ENCODE results near the gene ZMAT5. TPM values are rescaled to one million over a fixed set of nuclear protein-coding genes. Genes with fewer than 3 reads are reported as not detected.

ZMAT5 gene
- total and polyA plus RNA-seq, 12 donors = 15.1 to 46.7 (median 21.0) TPM

- intact Hi-C loops (cut with DNase I) = no loop called here
- Histone ChIP-seq H3K36me3 (peaks cover 0 to 90% (median 10%) of the 10 kb centered on the region in 9 donors), H3K4me3 (no peak overlapping the region), H3K4me1 (peaks cover 0 to 5% (median 0%) of the 10 kb centered on the region in 9 donors), H3K9me3 (no peaks in the 10 kb centered on the region), H3K27me3 (no peaks in the 10 kb centered on the region), H3K27ac (no peak overlapping the region)
- WGBS, 2 donors = 94% methylated on average over 5 of the region's 5 CpGs
- ATAC-seq (no peak), DNase-seq (no peak)
- no peak for TF ChIP-seq CTCF (IDR thresholded peaks at IDR 0.05)
Measured at GRCh38 chr22:29740216-29740615, 26.6 kb downstream of the ZMAT5 start.

GRCh38 chr22:29739346-29739875 is 27.4 kb downstream of the ZMAT5 start:
- ATAC-seq = no peak
- Histone ChIP-seq H3K27me3 (no peaks in the 10 kb centered on the region), H3K4me1 (peaks cover 0 to 5% (median 0%) of the 10 kb centered on the region in 9 donors), H3K4me3 (no peak overlapping the region), H3K36me3 (peaks cover 0 to 90% (median 10%) of the 10 kb centered on the region in 9 donors), H3K27ac (no peak overlapping the region), H3K9me3 (no peaks in the 10 kb centered on the region)
- 92 to 93% methylated on average over 17 of the region's 17 CpGs for WGBS, 2 donors
- TF ChIP-seq CTCF (IDR thresholded peaks at IDR 0.05) = no peak
- DNase-seq = no peak
- intact Hi-C loops (cut with DNase I) = no loop called here

- no peaks in the 10 kb centered on the region for H3K9me3 ChIP-seq
- H3K27ac ChIP-seq = no peak overlapping the region
- intact Hi-C loops (cut with DNase I) = no loop called here
- DNase-seq (no peak), ATAC-seq (peak in 1 of 8 donors; percentile 21)
- 88 to 97% methylated on average over 15 of the region's 15 CpGs for WGBS, 2 donors
- no peak overlapping the region for H3K4me3 ChIP-seq
- TF ChIP-seq CTCF (IDR thresholded peaks at IDR 0.05) = no peak
- H3K4me1 ChIP-seq = peaks cover 0 to 11% (median 0%) of the 10 kb centered on the region in 9 donors
- peaks cover 0 to 91% (median 10%) of the 10 kb centered on the region in 9 donors for H3K36me3 ChIP-seq
- no peaks in the 10 kb centered on the region for H3K27me3 ChIP-seq
Measured at GRCh38 chr22:29738118-29738815, 28.5 kb downstream of the ZMAT5 start.

- Histone ChIP-seq H3K4me1 (peaks cover 0 to 11% (median 0%) of the 10 kb centered on the region in 9 donors), H3K27me3 (no peaks in the 10 kb centered on the region), H3K4me3 (no peak overlapping the region), H3K27ac (no peak overlapping the region), H3K9me3 (no peaks in the 10 kb centered on the region), H3K36me3 (peaks cover 0 to 89% (median 7%) of the 10 kb centered on the region in 9 donors)
- intact Hi-C loops (cut with DNase I) = no loop called here
- peak in 5 of 8 donors; percentile 58 to 81 (median 64) for ATAC-seq
- DNase-seq = peak in 1 of 2 donors; percentile 38
- TF ChIP-seq CTCF (IDR thresholded peaks at IDR 0.05) = no peak
- WGBS, 2 donors = 86 to 90% methylated on average over 22 of the region's 22 CpGs
Measured at GRCh38 chr22:29737251-29738117, 29.3 kb downstream of the ZMAT5 start.
